Stimulated activated CD4-positive, alpha-beta T cell treated with anti-CD3 and anti-CD28 coated beads, Interleukin-15, amount 100 ng/mL, for 1 hour (primary cell): ENCODE measurements around the gene SMARCA2.

Experiments used
- DNase-seq, 2 donors: peaks; one replicate each; pipeline ENCODE4 v3.0.0-alpha.2; 2020; ENCODE audit warnings: low read depth in 1 of 2, low spot score in 1 of 2

Gene SMARCA2

DNA sequence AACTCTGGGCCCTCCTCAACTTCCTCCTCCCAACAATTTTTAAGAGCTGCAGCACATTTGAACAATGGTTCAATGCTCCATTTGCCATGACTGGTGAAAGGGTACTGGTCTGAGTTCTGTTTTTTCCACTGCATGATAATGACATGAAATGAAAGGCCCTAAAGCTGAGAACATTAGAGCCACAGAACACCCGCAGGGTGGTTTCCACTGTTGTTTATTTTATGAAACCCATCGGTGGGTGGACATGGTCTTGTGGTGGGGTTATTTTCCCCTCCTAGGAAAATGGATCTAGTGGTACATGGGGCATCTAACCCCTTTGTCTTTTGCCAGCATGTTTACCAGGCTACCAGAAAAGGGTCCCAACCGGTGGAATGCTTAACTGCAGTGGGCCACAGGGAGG is 71.8 kb downstream of the SMARCA2 start:
- DNase-seq = no peak

DNA sequence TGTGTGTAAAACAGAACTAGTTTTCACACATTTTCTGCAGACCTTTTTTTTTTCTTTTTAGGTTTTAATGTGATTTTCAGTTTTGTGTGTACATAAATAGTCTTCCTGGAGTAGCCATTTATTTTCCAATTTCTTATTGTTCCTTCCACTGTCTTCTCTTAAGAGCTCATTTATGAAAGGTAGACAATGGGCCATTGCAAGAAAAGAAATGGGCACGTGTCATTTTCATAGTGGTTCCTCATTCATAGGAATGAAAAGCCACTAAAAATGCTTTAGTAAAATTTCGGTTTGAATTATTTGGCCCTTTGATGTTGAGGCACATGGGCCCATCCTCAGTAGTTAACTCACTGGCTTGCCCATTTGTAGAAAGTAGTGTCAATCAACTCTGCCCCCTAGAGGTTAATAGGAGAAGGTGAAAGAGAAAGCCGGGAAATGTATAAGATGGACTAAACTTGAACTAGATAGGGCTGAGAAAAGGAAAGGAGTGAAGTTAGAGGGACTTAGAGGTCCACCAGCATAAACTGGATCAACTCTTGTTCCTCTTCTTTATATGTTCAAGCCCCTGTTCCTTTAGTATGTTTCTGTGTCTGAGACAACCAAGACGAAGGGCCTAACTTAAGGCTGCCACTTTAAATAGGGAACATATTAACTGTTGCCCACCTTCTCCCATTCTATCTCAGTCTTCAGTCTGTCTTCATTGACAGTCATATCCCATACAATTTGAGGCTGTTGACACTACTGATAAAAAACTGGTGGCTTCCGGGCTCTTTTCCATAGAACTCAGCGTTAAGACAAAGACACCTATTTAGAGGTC is 72.6 kb downstream of the SMARCA2 start:
- DNase-seq = no peak

DNA sequence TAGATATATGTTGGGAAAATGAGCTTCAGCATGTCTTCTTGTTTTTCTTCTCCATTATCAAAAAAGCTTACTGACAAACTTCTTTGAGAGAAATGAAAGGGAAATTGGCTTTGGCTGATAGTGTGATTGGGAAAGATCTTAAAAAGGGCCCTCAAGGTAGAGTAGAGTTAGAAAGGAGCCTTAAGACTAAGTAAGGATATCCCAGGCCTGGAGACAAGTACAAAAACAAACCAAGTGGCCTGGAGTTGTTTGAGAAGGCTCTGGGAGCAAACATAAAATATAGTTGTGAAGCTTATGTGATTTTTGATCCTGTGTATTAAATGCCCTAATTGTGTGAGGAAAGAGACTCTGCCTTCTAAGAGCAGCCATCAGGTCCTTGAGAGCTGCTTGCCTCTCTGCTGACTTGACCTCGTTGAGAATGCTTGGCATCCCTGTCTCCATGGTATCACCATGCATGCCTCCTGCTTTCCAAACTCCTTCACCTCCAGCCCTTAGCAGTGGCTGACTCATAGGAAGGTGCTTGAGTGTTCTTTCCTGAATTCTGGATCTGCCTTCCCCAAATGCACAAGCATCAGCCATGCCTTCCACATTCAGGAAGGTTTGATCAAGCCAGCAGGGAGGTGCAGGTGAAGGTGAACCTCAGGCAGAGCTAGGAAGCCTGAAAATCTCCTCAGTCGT is 78.9 kb downstream of the SMARCA2 start:
- no peak for DNase-seq

DNA sequence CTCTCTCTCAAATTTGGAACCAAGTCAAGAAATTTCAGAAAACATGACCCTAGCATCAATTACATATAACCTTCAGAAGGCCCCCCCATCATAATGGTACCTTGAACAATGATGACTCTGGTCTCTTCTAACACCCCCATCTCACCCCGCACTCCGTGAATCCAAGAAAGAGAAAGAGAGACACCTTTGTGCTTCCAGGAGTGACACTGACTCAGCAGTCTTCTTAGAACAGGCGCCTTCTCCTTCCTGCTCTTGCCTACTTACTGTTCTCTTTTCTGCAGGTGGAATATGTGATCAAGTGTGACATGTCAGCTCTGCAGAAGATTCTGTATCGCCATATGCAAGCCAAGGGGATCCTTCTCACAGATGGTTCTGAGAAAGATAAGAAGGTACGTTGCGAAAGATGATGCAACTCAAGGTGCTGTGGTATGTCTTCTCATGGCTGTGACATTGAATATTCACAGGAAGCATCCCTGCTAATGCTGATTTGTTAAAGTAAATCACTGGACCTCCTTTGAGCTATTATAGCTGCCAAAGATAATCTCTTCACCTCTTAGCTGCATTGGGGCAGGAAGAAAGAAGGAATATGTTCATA is 81.3 kb downstream of the SMARCA2 start:
- no peak for DNase-seq

DNA sequence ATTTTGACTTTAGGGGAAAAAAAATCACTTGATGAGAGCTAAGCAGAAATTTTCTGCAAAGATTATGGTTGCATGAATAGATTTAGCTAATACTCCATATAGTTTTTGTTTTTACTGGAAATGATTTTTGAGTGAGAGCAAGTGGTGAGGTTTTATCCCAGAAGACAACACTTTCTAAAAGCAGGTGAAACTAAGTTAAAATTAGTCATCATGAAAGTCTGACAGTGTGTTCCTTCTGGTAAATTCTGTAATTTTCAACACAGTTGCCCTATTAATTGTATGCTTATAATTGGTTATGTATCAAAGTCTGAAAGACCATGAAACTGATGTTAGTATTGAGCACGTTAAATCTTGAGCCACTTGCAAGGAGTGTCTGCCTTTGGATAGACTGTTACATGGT is 91.5 kb downstream of the SMARCA2 start:
- no peak for DNase-seq

DNA sequence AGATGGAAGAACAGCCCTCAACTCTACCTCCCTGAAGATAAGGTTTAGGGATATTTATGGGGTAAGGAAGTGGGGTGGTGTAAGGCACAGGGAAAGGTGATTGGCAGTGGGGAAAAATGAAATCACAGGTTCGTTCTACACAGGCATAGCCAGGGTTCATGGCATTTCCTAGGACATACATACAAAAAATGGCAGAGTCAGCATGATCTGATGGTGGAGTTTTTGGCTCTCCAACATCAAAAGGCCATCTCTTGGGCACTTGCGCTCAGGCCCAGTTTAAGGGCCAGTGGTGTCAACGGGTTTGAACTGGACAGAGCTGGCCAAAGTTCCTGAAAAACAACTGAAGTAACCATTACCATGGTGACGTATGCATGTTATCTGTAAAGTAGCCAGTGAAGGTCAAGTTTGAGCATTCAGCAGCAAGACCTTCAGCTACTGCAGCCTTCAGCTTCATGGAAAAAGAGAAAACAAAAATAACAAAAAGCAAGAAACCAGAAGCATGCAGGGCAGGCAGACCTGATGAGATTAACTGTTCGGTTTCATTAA is 92.8 kb downstream of the SMARCA2 start:
- DNase-seq = no peak

DNA sequence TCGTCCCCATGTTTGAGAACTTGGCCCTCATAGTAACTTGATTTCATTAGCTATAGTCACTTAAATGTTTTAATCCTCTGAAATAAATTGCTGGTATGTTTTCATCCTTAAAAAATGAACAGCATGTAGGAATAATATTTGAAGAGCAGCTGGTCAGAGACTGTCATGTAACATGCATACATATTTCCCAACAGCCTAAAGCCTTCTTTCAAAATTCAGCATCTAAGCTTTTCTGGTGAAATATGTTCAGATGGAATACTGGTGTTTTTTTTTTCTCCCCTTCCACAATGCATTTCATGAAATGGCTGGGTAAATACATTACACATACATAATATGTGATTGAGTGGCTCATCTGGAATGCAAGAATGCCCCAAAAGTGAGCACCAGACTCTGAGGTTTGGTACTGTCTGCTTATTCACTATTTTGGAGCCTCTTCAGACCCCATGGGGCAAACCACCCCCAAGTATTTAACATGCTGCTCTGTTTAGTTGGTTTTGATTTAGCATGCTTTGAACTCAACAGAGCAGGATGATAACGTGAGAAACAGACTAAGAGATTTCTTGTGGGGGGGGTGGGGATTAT is 94.0 kb downstream of the SMARCA2 start:
- DNase-seq = no peak

DNA sequence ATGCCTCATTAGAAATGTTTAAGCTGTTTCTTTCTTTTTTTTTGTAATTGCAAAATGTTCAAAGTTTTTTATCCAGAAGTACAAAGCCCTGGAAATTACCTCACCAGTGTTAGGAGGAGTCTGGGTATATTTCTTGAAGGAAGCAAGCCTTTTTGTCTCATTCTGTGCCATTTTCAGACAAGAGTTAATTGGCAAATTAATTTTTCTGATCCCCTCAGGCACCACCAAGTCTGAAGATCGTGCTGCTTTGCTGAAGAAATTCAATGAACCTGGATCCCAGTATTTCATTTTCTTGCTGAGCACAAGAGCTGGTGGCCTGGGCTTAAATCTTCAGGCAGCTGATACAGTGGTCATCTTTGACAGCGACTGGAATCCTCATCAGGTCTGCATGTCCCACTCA is 94.9 kb downstream of the SMARCA2 start:
- DNase-seq = no peak

DNA sequence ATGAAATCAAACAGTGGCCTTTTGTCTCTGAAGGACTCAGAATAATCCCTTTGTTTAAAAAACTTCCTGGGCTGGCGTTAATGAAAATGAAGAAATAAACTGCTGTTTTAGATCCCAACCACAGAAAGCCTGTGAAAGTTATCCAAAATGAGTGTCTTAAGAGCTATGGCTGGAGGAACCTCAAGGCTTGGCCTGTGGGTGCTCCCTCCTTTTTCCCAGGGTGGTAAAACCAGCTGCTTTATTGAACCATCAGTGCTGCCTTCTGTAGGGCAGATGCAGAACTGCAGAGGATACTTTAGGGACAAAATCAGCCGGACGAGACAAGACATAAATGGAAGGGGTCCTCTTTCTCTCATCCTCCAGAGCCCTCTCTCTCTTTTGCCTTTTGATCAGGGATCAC is 100.9 kb downstream of the SMARCA2 start:
- DNase-seq = no peak

DNA sequence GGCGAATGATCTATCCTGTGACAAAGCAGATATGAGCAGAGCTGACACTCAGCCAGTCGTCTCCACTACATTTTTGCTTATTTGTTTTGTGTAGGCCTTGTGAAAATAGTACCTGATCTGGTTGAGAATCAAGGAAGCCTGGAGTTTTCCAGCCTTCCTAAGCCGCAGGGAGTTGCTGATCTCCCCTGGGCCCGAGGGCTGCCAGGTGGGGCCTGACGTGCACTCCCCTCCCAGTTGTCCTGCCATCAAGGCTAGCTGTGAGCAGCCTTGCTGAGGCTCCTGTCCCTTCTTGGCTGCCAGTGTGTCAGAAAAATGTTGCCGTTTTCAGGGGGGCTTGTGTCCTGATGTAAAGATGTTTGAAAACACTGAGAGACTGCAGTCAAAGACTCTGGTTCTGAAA is 102.4 kb downstream of the SMARCA2 start:
- no peak for DNase-seq

DNA sequence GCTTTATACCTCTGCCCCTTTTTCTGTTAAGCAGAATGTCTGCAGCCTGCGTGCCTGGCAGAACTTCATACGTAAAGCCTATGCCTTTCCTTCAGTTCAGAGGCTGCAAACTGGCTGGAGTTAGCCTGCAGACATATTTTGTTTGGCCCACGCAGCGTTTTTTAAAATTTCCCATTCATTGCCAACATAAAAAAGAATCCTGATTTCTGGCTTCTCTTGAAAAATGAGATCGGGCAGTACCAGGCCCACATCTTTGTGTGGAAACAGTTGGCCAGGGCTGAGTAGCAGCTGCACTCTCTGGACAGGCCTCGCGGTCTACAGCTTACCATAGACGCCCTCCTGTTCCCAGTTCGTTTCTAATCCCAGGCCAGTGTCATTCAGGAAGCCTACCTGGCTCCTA is 104.4 kb downstream of the SMARCA2 start:
- DNase-seq = no peak

DNA sequence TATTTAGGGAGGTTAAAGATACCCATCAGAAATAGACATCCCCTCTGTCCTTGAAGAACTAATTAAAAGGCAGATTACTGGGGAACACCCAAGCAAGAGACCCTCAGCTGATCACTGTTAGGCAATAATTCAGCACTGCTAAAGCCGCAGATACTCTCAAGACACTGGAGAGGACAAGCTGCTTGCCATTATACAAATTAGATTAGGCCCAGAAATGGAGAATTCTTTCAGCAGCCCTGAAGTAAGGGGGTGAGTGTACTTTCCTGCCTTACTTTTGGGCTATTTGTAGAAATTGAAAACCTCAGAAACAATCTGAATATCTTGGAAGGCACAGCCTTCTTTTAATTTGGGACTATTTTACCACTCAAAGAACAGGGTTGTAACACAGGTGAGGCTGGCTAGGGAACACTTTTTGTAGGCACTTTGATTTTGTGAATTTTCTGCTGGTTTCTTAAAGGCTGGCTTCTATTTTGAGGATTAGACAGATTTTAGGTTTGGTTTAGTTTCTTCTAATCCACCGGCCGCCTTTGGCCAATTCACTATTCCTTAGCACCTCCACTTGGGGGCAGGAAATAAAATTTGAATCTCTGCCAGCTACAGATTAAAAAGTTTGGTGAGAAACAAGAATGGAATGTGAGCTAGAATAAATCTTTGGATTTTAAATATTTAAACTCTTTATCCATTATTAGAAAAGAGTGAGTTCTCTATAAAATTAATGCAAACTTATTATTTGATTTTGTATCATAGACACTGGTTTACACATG is 106.0 kb downstream of the SMARCA2 start:
- DNase-seq = no peak

DNA sequence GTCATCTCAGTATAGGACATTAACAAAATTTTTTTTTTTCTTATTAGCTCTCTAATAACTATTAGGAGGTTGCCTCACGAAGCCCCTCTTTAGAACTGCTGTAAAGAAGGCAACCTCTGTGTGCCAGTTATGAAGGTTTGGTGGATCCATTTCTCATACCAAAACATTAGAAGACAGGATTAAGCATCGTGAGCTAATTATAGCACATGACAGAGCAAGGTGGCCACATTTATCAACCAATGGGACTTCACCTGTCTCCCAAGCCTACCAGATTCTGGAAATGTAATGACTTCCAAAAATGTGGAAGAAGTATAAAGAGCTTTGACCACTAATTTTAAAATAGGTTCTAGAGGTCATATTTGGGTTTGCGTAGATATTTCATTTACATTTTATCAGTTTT is 107.2 kb downstream of the SMARCA2 start:
- DNase-seq = no peak

DNA sequence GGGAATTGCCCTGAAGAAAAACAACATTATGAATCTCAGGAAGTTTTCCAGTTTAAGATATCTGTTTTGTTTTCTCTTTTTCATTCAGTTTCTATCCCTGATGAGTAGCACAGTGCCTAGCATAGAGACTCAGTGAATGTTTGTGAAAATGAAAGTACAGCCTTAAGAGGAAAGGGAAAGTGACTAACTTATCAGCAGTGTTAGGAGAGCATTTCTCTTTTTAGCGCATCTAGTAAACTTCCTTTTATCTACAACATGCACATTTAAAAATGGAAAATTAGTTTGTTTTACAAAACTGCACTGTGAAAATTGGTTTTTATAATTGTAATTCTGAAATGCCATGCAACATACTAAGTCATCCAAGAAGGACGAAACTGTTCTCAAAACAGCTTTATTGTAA is 110.8 kb downstream of the SMARCA2 start:
- no peak for DNase-seq

DNA sequence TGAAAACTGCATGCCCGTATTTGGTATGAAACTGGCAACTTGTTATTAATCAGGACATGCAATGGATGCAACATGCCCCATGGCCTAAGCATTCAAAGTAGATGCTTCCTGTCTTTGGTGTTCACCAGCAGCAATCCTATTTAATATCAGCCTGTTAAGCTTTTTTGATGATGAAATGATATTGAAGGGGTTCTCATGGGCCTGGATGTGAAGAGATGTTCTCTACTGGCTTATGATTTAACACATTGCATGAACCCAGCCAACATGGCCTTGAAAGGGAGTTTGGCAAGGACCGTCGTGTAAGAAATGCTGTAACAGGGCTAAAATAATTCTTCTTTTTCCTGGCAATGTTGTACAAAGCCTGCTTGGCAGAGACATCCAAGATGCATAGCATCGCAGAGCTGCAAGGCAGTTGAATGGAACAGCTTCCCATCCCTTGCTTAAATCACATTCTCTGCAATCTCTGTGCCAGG is 111.2 kb downstream of the SMARCA2 start:
- DNase-seq = no peak

DNA sequence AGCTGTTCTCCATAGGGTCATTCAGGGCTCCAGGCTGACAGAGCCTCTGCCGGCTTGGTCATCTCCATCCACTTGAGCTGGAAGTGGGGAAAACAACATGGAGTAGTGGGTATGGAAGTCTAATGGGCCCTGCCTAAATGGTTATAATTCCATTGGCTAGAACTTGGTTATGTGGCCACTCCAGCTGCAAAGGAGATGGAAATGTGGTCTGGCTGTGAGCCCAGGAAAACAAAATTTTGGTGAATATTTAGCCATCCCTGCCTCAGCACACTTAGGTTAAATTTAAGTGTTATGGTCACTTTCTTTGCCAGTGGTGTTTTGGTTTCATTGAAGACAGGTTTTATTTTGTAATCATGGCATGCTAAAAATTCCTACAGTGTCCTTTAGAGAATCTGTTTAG is 112.3 kb downstream of the SMARCA2 start:
- DNase-seq = no peak

DNA sequence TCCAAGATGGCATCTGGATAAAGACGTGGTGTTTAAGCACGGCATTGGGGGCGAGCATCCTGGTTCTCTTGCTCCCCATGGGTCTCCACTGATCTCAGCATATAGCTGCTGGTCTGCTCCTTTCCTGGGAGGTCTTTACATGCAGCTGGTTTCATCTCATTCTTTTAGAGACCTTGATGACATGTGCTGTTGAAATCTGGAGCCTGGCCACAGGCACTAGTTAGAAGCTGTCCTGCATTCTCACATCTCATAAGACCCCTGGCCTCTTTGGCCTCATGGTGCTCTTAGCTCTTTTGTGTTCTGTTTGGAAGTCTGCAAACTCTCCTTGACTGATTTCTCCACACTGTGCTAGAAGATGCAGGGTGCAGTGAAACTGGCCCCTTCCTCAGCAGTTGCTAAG is 113.0 kb downstream of the SMARCA2 start:
- no peak for DNase-seq

DNA sequence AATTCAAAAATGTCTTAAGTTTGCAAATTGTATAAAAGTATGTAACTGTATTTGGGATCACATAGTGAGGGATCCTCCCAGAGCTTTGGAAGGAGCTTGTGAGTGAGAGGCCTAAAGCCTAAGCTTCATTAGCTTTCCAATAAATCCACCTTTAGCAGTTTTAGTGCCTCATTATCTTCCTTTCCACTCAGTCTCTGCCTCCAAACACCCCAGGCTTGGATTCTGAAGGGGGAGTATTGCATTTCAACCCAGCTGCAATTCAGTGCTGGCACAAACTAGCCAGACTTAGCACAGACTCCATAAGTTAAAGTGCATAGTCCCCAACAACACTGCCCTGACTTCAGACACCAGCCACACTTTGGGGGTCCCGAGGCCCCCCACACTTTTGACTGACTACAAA is 113.5 kb downstream of the SMARCA2 start:
- DNase-seq = no peak

DNA sequence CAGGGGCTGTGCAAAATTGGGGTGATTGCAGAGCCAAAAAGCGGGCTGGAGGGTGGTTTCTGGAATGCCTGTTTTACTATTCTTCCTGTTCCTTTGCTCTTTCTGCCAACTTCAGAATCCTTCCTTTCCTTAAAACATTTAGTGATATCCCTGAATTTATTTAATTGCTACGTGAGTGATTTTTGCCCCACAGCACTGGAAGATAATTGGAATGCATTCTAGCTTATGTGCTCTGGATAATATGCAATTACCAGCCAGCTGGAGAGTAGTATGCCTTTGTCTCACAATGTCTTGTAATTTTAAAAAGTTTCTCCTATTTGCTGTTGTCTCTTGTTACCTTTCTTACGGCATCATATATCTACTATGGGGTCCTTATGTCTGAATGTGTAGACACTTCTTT is 115.8 kb downstream of the SMARCA2 start:
- DNase-seq = no peak

DNA sequence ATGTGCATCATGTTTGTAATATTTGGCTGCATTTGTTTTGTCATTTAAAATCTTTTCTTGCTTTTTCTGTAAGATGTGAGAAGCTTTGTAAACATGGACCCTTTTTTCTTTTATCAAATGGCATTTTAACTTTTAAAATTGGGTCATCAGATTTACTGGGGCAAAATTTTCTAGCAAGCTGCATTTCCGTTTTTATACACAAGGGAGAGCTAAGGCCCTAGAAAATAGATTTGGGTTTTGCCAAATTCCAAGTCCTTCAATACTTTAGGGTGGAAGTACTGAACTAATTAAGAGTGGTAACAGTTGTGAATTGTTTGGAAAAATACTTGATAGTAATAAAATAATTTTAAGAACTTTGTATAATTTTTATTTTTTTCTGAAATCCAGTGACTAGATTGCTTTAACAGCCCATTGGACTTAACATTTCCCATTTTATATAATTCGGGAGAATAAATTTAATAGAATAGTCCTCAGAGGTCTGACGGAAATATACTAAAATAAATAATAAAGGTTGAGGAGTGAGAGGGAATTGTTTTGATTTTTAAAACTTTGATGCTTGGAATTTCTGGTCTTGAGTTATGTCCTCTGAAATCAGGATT is 117.4 kb downstream of the SMARCA2 start:
- no peak for DNase-seq

DNA sequence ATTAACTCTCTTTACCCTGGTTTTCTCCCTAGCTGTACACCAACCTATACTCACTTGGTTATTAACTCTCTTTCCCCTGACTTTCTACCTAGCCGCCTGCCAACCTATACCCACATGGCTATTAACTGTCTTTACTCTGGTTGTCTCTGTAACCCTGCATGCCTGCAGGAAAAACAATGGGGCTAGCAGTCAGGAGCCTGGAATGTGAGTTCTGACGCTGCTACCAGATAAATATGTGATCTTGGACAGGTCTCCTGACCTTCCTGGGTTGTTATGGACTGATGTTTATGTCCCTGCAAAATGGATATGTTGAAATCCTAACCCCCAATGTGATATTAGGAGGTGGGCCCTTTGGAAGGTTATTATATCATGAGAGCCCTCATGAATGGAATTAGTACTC is 119.2 kb downstream of the SMARCA2 start:
- no peak for DNase-seq
